ENCODE data around the gene PPARA.
"Not testable (repeated sequence)": the region's sequence is repeated elsewhere in the genome, so short reads cannot be mapped to it uniquely, and the experiment has no call there.

PPARA gene

GRCh38 chr22:46127556-46127955, 22.8 kb upstream of the PPARA start:
- DNase-seq, result no peak

- no peak for DNase-seq
These were observed 21.7 kb upstream of the PPARA start for GRCh38 chr22:46128606-46129005.

- peak; percentile 37 to 45 for DNase-seq
These were observed 20.8 kb upstream of the PPARA start for GRCh38 chr22:46129390-46130041.

GRCh38 chr22:46131151-46131587, 19.2 kb upstream of the PPARA start:
- DNase-seq, result no peak

- DNase-seq, result not testable (repeated sequence)
These were observed 18.0 kb upstream of the PPARA start for GRCh38 chr22:46132193-46132829.

GRCh38 chr22:46132830-46133587, 17.3 kb upstream of the PPARA start:
- DNase-seq, result no peak

- DNase-seq, result no peak
These were observed 16.8 kb upstream of the PPARA start for GRCh38 chr22:46133588-46133855.

GRCh38 chr22:46134111-46134705, 16.1 kb upstream of the PPARA start:
- no peak for DNase-seq

- no peak for DNase-seq
These were observed 14.5 kb upstream of the PPARA start for GRCh38 chr22:46135611-46136485.

GRCh38 chr22:46136486-46137217, 13.7 kb upstream of the PPARA start:
- DNase-seq, result no peak

- no peak for DNase-seq
These were observed 13.0 kb upstream of the PPARA start for GRCh38 chr22:46137218-46137766.

GRCh38 chr22:46138058-46138797, 12.1 kb upstream of the PPARA start:
- DNase-seq, result no peak

GRCh38 chr22:46139417-46139816, 10.9 kb upstream of the PPARA start:
- DNase-seq, result not testable (repeated sequence)

GRCh38 chr22:46139895-46140350, 10.4 kb upstream of the PPARA start:
- DNase-seq, result no peak

- no peak for DNase-seq
These were observed 9.1 kb upstream of the PPARA start for GRCh38 chr22:46140989-46141928.

- DNase-seq, result no peak
These were observed 7.5 kb upstream of the PPARA start for GRCh38 chr22:46142548-46143490.

- DNase-seq, result no peak
These were observed 6.7 kb upstream of the PPARA start for GRCh38 chr22:46143491-46144147.

GRCh38 chr22:46145361-46145851, 4.9 kb upstream of the PPARA start:
- no peak for DNase-seq
